GM18520 (cell line): Measurements from ENCODE around the gene FBXO33.
"Not testable (repeated sequence)": the region's sequence is repeated elsewhere in the genome, so short reads cannot be mapped to it uniquely, and the experiment has no call there.

ENCODE experiments used
- ATAC-seq: cut with Tn5 transposase; IDR thresholded peaks from one replicate; pipeline ENCODE4 v1.9.1; 2021; ENCODE audit not compliant: unreplicated experiment

Gene FBXO33

DNA sequence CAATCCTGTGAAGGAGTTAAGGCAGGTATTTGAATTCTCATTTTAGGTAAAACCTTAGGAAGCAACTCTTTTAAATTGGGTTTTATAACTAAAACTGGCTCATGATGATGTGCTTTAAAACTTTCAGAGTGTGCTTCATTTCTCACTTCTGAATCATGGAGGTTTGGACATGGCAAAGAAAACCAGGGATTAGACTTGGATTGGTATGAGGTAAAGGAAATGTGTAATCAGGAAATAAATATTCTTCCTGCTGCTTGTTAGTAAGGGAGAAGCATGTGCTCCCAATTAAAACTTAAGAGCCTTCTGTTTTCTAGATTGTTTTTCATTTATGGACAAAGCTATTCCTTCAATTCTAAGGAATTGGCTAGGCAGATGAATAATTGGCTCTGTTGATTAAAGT is 57.4 kb downstream of the FBXO33 start:
- no peak for ATAC-seq

DNA sequence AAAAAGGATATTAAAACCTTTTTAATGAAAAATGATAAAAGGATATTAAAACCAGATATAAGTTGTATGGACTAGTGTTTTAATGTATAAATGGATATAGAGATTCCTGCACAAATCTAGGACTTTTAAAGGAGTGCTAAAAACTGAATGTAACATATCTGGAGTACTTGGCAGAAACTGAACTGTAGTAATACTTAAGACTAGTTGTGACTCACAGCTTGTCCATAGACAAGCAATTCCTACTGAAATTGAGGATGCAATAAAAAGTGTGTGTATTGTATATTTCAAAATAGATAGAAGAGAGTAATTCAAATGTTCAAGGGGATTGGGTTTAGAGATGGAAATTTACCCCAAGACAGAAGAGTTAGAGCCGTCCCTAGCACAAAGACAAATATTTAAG is 59.6 kb downstream of the FBXO33 start:
- ATAC-seq = no peak

DNA sequence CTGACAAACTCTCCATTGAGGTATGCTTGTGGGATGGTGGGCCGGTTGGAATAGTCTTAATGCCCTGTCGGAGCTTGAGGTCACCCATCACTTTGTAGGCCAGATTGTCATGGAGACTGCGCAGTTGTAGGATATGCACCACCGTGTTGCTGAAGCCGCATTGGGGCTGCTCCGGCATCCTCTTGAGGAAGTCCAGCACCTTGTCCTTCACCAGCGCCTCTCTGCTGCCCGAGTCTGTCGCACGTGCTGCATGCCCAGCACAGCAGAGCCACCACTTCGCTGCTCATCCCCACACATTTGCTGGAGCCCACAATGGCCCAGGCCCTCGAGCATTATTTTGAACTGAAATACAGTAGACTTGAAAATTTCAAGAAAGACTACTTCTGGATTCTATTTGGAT is 61.8 kb downstream of the FBXO33 start:
- ATAC-seq = no peak

DNA sequence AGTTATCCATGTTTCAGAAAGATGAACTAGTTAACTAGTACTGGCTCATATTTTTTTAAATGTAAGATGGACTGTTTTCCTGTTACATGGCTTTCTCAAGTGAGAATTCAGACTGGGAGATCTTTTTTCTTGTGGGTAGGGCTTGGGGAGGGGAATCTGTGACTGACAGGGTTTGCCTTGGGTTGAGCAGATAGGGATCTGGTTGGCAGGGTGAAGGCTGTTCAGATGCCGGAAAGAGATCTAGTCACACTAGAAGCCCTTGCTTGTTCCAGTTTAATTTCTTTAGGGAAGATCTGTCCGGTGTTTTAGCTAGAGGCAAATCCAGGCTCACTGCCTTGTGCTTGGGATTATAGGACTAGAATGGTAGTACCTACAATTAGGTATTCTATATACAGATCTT is 63.2 kb downstream of the FBXO33 start:
- no peak for ATAC-seq

DNA sequence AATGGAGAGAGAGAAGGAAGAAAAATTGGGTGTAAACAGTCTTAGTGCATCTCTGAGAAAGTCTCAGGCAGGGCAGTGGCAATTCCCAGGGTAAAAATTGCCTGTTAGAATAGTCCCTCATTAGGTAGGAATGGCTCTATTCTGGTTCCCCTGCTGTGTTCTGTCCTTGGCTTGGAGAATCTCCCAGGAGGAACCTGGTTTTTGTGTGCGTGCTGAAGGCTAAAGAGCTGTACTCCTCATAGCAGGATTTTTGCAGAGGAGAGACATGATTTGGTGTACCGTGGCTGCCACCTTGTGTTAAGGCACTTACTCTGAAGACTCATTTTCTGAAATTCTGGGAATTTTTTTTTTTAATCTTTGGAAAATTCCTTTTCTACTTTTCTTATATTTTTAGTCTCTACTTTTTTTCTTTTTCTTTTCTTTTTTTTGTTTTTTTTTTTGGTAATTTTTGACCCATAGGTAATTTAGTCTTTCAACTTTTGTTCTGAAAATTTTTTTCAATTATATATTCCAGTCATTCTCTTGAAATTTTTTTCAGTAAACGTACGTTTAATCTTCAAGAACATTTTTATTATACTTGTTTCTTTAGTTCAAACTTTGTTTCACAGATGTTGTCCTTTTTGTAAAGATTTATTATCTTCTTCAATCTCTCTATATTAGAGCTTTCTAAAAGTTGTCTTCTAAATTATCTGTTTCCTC is 63.8 kb downstream of the FBXO33 start:
- ATAC-seq = no peak

DNA sequence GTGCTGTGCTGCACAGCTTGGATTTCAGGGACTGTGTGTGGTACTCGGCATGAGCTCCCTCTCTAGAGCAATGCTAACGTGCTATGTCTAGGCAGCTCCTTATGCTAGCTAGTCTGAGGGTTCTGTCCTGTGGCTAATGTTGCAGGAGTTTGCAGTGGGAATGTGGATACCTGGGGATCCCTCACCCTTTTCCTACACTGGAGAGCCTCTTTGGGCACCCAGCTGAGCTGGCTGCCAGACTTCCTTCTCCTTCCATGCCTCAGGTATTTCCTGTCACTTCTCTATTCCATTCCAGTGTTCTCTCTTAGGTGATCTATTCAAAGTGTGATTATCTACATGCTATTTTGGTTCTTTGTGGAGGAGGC is 64.9 kb downstream of the FBXO33 start:
- ATAC-seq = no peak

DNA sequence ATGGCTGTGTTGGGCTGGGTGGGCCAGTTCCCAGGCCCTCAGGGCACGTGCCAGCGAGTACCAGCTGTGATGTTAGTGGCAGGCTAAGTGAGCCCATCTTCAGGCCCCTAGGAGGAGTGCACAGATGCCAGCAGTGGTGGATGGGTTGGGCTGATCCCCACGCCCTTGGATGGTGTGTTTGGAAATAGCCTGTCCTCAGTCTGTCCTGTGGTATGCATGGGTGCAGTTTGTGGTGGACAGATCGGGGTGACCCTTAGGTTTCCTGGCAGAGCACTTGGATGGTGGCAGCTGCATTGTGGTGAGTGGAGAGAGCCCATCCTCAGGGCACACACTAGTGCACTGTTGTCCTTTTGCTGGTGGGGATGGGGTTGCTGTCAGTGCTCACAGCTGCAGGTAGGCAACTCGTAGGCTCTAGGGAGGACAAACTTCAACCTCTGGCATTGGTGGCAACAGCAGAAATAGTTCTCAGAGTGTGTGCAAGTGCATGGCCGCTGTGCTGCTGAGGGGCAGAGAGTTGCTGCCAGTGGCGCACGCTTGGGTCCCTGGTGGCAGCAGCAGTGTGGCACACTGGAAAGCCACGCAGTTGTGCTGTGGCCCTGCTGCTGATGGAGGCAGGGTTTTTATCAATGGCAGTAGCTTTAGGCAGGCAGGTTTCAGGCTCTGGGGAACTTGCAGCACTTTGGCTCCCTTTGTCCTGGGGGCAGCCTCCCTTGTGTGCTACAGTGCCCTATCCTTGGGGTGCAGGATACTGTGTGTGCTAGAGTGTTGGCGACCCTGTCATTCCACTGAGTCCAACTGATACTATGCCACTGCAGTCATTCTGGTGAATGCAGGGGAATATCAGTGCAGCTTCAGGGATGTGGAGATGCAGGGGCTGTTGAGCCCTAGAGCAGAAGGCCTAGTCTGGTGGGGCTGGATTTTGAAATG is 65.5 kb downstream of the FBXO33 start:
- ATAC-seq = no peak

DNA sequence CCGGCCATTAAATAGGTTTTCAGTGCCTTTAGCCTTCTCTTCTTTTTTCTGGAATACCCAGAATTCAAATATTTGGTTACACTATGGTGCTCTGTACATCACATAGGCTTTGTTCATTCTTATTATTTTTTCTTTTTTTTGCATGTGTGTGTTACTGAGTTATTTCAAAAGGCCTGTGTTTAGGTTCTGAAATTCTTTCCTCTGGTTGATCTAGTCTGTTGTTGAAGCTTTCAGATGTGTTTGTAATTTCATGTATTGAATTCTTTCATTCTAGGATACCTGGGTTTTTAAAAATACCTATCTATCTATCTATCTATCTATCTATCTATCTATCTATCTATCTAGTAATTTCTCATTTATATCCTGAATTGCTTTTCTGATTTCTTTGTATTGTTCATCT is 66.9 kb downstream of the FBXO33 start:
- ATAC-seq = no peak

DNA sequence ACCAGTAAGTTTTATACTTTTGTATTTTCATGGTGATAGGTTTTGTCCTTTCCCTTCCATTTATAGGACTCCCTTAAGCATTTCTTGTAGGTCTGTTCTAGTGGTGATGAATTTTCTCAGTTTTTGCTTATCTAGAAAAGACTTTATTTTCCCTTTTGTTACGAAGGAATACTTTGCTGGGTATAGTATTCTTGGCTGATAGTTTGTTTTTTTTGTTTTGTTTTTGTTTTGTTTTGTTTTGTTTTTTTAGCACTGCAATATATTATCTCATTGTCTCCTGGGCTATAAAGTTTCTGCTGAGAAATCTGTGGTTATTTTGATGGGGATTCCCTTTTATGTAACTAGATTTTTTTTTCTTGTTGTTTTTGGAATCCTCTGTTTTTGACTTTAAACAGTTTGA is 67.7 kb downstream of the FBXO33 start:
- no peak for ATAC-seq

DNA sequence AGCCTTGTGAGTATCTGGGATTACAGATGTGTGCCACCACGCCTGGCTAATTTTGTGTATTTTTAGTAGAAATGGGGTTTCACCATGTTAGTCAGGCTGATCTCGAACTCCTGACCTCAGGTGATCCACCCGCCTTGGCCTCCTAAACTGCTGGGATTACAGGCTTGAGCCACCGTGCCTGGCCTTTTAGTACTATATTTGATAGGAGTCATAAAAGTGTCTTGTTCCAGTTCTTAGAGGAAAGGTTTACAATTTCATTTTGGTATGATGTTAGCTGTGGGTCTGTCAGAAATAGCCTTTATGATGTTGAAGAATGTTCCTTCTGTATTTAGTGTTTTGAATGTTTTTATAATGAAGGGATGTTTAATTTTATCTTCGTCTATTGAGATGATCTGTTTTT is 70.7 kb downstream of the FBXO33 start:
- not testable (repeated sequence) for ATAC-seq

DNA sequence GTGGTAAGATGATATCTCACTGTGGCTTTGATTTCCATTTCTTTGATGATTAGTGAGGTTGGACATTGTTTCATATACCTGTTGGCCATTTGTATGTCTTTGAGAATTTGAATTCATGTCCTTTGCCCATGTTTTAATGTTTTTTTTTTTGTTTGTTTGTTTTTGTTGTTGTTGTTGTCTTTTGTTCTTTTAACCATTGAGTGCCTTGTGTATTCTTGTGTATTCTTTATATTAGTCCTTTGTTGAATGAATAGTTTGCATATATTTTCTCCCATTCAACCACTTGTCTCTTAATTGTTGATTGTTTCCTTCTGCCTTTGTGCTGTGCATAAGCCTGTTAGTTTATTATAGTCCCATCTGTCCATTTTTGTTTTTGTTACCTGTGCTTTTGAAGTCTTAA is 71.9 kb downstream of the FBXO33 start:
- ATAC-seq = no peak

DNA sequence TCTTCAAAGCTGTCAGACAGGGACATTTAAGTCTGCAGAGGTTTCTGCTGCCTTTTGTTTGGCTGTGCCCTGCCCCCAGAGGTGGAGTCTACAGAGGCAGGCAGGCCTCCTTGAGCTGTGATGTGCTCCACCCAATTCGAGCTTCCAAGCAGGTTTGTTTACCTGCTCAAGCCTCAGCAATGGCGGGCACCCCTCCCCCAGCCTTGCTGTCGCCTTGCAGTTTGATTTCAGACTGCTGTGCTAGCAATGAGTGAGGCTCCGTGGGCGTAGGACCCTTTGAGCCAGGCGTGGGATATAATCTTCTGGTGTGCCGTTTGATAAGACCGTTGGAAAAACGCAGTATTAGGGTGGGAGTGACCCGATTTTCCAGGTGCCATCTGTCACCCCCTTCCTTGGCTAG is 73.2 kb downstream of the FBXO33 start:
- not testable (repeated sequence) for ATAC-seq

DNA sequence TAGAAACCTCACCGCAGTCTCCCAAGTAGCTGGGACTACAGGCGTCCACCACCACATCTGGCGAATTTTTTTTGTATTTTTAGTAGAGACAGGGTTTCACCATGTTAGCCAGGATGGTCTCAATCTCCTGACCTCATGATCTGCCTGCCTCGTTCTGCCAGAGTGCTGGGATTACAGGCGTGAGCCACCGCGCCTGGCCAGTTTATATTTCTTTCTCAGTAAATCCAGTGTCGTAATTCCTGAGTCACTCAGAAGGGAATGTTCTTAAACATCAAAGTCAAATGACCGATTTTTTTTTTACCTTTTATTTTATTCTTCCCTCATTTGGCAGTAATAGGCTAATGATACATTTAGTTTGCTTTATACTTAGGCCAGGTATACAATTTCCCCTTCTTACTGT is 80.5 kb downstream of the FBXO33 start:
- ATAC-seq = no peak

DNA sequence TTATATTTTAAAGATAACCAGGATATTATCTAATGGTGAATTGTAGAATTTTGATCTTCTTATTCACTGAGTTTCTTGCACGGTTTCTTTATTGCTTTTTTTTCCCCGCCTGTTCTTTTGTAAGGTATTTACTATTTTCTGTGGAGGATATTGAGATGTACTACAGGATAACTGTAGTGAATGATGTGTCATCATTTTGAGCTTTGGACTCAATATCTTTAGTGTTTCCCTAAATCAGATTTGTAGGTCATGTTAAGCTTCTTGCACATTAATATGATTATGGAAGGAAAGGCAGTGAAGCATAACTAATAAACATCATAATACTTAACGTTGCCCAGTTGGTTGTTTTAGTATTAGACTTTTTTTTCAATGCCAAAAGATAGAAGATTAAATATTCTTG is 81.4 kb downstream of the FBXO33 start:
- ATAC-seq = no peak
